Esophagus squamous epithelium (tissue), 4 donors: Measurements from ENCODE around the gene SLC25A33.
A peak's percentile ranks its signal among the peaks of the same experiment; 100 is the strongest.

Experiments
- POLR2A ChIP-seq, 4 donors: fragments of 450-650 bp; IDR thresholded peaks; one replicate each; pipeline ENCODE4 v1.6.1; 2017; ENCODE audit warnings: antibody characterized with exemption in 4 of 4, mild to moderate bottlenecking in 4 of 4, moderate library complexity in 3 of 4
- TF ChIP-seq, protein P1 (sequence below), 6 experiments: fragments of 450-650 bp in 4 of 6; fragments of 200-600 bp in 2 of 6; sonication (generic) in 2 of 6; IDR thresholded peaks; one replicate each; pipeline ENCODE4 v1.5.1; 2016 to 2019; ENCODE audit warnings: antibody characterized with exemption in 6 of 6, mild to moderate bottlenecking in 4 of 6, moderate library complexity in 4 of 6

DNA sequence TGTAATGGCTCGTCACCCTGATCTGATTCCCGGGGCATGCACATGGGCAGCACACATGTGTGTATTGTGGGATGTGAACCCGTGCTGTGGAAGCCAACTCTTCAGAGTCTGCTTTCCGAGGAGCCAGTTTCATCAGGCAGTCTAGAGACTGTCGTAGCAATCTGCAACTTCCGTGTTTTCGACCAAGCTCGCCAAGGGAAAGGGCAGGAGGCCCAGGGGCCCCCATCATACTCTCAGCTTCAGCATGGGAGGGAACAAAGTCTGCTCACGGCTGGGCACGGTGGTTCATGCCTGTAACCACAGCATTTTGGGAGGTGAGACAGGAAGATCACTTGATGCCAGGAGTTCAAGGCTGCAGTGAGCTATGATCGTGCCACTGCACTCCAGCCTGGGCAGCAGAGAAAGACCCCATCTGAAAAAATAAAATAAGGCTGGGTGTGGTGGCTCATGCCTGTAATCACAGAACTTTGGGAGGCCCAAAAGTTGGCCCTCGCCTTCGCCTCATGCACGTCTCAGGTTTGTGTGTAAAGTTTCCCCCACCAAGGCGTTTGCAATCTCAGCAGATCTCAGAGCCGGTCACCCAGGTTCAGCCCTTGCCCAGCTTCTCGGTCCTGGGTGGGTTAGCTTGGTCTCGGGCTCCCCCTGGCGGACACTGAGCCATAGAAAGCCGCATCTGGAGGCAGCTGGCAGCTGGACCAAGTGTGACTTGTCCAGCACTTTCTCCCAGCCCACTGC is 48.5 kb upstream of the SLC25A33 start:
- TF ChIP-seq, protein P1, sequence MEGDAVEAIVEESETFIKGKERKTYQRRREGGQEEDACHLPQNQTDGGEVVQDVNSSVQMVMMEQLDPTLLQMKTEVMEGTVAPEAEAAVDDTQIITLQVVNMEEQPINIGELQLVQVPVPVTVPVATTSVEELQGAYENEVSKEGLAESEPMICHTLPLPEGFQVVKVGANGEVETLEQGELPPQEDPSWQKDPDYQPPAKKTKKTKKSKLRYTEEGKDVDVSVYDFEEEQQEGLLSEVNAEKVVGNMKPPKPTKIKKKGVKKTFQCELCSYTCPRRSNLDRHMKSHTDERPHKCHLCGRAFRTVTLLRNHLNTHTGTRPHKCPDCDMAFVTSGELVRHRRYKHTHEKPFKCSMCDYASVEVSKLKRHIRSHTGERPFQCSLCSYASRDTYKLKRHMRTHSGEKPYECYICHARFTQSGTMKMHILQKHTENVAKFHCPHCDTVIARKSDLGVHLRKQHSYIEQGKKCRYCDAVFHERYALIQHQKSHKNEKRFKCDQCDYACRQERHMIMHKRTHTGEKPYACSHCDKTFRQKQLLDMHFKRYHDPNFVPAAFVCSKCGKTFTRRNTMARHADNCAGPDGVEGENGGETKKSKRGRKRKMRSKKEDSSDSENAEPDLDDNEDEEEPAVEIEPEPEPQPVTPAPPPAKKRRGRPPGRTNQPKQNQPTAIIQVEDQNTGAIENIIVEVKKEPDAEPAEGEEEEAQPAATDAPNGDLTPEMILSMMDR (IDR thresholded peaks at IDR 0.05) = peak; percentile 81 to 96 (median 92)
- no peak for TF ChIP-seq POLR2A (IDR thresholded peaks at IDR 0.05)
